H1 (cell line): Measurements from ENCODE around the gene ASXL1. TPM values are rescaled to one million over a fixed set of nuclear protein-coding genes. Genes with fewer than 3 reads are reported as not detected.

Experiments used
- CTCF ChIA-PET: fragments of 300-600 bp; sonication (Branson Sonifier 250); formaldehyde crosslinking; loops from one replicate; lab custom pipeline; 2021; ENCODE audit not compliant: partially characterized antibody; lab: Charles Lee
- POLR2A ChIA-PET: fragments of 300-600 bp; sonication (Branson Sonifier 250); formaldehyde crosslinking; loops from one replicate; lab custom pipeline; 2021; ENCODE audit warnings: inconsistent platforms; ENCODE audit not compliant: partially characterized antibody; lab: Charles Lee
- DNase-seq, 2 experiments: peaks; one replicate each; pipeline versions ENCODE4 v3.0.0 to v3.0.0-alpha.2; 2010 to 2022; ENCODE audit warnings: low spot score in 2 of 2, low read depth in 1 of 2, mixed read lengths in 1 of 2
- FAIRE-seq: peaks from 2 replicates; lab custom pipeline; 2011; peaks lifted over from hg19 to GRCh38; lab: Jason Lieb, UNC
- H2AFZ ChIP-seq: 2 replicates; pipeline ENCODE4 v1.8.1; 2012; ENCODE audit warnings: low read length, inconsistent platforms
- H2AK5ac ChIP-seq: 2 replicates; pipeline ENCODE4 v1.6.1; 2013; ENCODE audit warnings: low read depth, low read length
- H2BK120ac ChIP-seq: replicated peaks from 2 replicates; pipeline ENCODE3; 2013; ENCODE audit warnings: low read depth, low read length, inconsistent platforms
- H2BK12ac ChIP-seq: 2 replicates; pipeline ENCODE4 v1.6.1; 2013; ENCODE audit warnings: low read depth, low read length
- H2BK15ac ChIP-seq: 2 replicates; pipeline ENCODE4 v1.6.1; 2013; ENCODE audit warnings: low read length
- H2BK20ac ChIP-seq: 2 replicates; pipeline ENCODE4 v1.6.1; 2013; ENCODE audit warnings: low read length
- H2BK5ac ChIP-seq: 2 replicates; pipeline ENCODE4 v1.6.1; 2013; ENCODE audit warnings: low read depth, low read length
- H3K14ac ChIP-seq: 2 replicates; pipeline ENCODE4 v1.6.1; 2013; ENCODE audit warnings: inconsistent platforms; ENCODE audit not compliant: insufficient read length
- H3K18ac ChIP-seq: 2 replicates; pipeline ENCODE4 v1.6.1; 2013; ENCODE audit warnings: low read length; ENCODE audit errors: extremely low read depth
- H3K23ac ChIP-seq: 2 replicates; pipeline ENCODE4 v1.6.1; 2013; ENCODE audit warnings: inconsistent platforms; ENCODE audit not compliant: insufficient read length
- H3K23me2 ChIP-seq: 2 replicates; pipeline ENCODE4 v1.6.1; 2013; ENCODE audit warnings: low read depth, low read length
- H3K27ac ChIP-seq: 2 replicates; pipeline ENCODE4 v1.6.1; 2011; ENCODE audit warnings: low read depth, low read length, inconsistent platforms
- H3K27me3 ChIP-seq, 4 experiments: replicated peaks in 1 of 4; 1 replicate in 1 of 4; 2 replicates in 3 of 4; pipeline versions ENCODE4 v1.6.1 to v1.8.1; 2011 to 2013; ENCODE audit warnings: low read length in 3 of 4, mild to moderate bottlenecking in 3 of 4, inconsistent platforms in 2 of 4, mixed read lengths in 2 of 4, moderate library complexity in 1 of 4; ENCODE audit not compliant: control insufficient read depth in 3 of 4, insufficient read depth in 3 of 4; ENCODE audit errors: extremely low read depth in 1 of 4
- H3K36me3 ChIP-seq, 4 experiments: 2 replicates each; pipeline versions ENCODE4 v1.6.1 to v1.8.1; 2011 to 2013; ENCODE audit warnings: mild to moderate bottlenecking in 4 of 4, low read length in 3 of 4, moderate library complexity in 2 of 4, control low read depth in 1 of 4, inconsistent platforms in 1 of 4; ENCODE audit not compliant: insufficient read depth in 4 of 4, control insufficient read depth in 2 of 4
- H3K4ac ChIP-seq: replicated peaks from 2 replicates; pipeline ENCODE3; 2013; ENCODE audit warnings: low read length, low read depth, mixed read lengths, inconsistent platforms; ENCODE audit not compliant: insufficient read length
- H3K4me1 ChIP-seq, 4 experiments: replicated peaks in 1 of 4; 1 replicate in 1 of 4; 2 replicates in 3 of 4; pipeline versions ENCODE4 v1.6.1 to v1.8.1; 2011 to 2013; ENCODE audit warnings: low read length in 3 of 4, inconsistent platforms in 2 of 4, mixed read lengths in 1 of 4; ENCODE audit not compliant: insufficient read depth in 4 of 4, control insufficient read depth in 3 of 4
- H3K4me2 ChIP-seq, 2 experiments: 2 replicates each; pipeline versions ENCODE4 v1.6.1 to v1.8.1; 2011 to 2013; ENCODE audit warnings: low read depth in 2 of 2, low read length in 2 of 2, control low read depth in 1 of 2, inconsistent platforms in 1 of 2, mild to moderate bottlenecking in 1 of 2; ENCODE audit not compliant: insufficient read depth in 1 of 2
- H3K4me3 ChIP-seq, 4 experiments: fragments of 200-600, 300-600 bp in 1 of 4; sonication (generic), shearing (Covaris generic), sonication (Bioruptor Twin) in 1 of 4; 2 replicates each; pipeline versions ENCODE4 v1.5.1 to v1.8.1; 2011 to 2016; ENCODE audit warnings: low read length in 4 of 4, low read depth in 3 of 4, control low read depth in 2 of 4, inconsistent platforms in 2 of 4, mild to moderate bottlenecking in 2 of 4, mixed read lengths in 1 of 4, moderate library complexity in 1 of 4; ENCODE audit not compliant: insufficient read depth in 2 of 4; ENCODE audit errors: extremely low read depth in 1 of 4
- H3K56ac ChIP-seq: replicated peaks from 2 replicates; pipeline ENCODE3; 2013; ENCODE audit warnings: low read depth, mild to moderate bottlenecking, mixed read lengths, low read length, inconsistent platforms; ENCODE audit not compliant: insufficient read length
- H3K79me1 ChIP-seq: 2 replicates; pipeline ENCODE4 v1.6.1; 2013; ENCODE audit warnings: low read depth, low read length, control low read depth
- H3K79me2 ChIP-seq, 2 experiments: 2 replicates each; pipeline versions ENCODE4 v1.6.1 to v1.8.1; 2012 to 2013; ENCODE audit warnings: low read length in 2 of 2, mild to moderate bottlenecking in 2 of 2, inconsistent platforms in 1 of 2; ENCODE audit not compliant: insufficient read depth in 2 of 2, control insufficient read depth in 1 of 2
- H3K9ac ChIP-seq, 4 experiments: replicated peaks in 1 of 4; 1 replicate in 1 of 4; 2 replicates in 3 of 4; pipeline versions ENCODE4 v1.6.1 to v1.8.1; 2011 to 2013; ENCODE audit warnings: low read depth in 3 of 4, low read length in 3 of 4, control low read depth in 2 of 4, mild to moderate bottlenecking in 2 of 4, moderate library complexity in 2 of 4, inconsistent platforms in 1 of 4; ENCODE audit errors: extremely low read depth in 1 of 4
- H3K9me3 ChIP-seq, 2 experiments: 2 replicates each; pipeline versions ENCODE4 v1.6.1 to v1.8.1; 2012 to 2013; ENCODE audit warnings: mild to moderate bottlenecking in 2 of 2, moderate library complexity in 2 of 2, control low read depth in 1 of 2, inconsistent platforms in 1 of 2, low read depth in 1 of 2, low read length in 1 of 2, mixed read lengths in 1 of 2; ENCODE audit not compliant: insufficient read depth in 2 of 2
- H4K20me1 ChIP-seq, 2 experiments: replicated peaks in 1 of 2; 2 replicates each; pipeline versions ENCODE3 to v1.8.1; 2011 to 2013; ENCODE audit warnings: inconsistent platforms in 2 of 2, low read length in 2 of 2, mild to moderate bottlenecking in 1 of 2; ENCODE audit not compliant: insufficient read depth in 2 of 2, control insufficient read depth in 1 of 2
- H4K5ac ChIP-seq: 2 replicates; pipeline ENCODE4 v1.6.1; 2013; ENCODE audit warnings: low read length, low read depth, mixed read lengths, inconsistent platforms; ENCODE audit not compliant: insufficient read length
- H4K8ac ChIP-seq: 2 replicates; pipeline ENCODE4 v1.8.0; 2013; ENCODE audit warnings: mild to moderate bottlenecking, moderate library complexity, low read length, inconsistent platforms; ENCODE audit not compliant: insufficient read depth; ENCODE audit errors: extremely low read depth
- H4K91ac ChIP-seq: replicated peaks from 2 replicates; pipeline ENCODE3; 2013; ENCODE audit warnings: low read length, mixed read lengths, inconsistent platforms; ENCODE audit not compliant: insufficient read length
- ASH2L ChIP-seq: fragments of 200-600, 300-600 bp; sonication (generic); IDR thresholded peaks from one replicate; pipeline ENCODE4 v1.7.1; 2017; ENCODE audit warnings: low read length
- BRCA1 ChIP-seq: IDR thresholded peaks from 2 replicates; pipeline ENCODE4 v1.6.1; 2012; ENCODE audit warnings: low read depth, low read length, improper control_type of control experiment
- CHD1 ChIP-seq: IDR thresholded peaks from 2 replicates; pipeline ENCODE4 v1.6.1; 2012; ENCODE audit warnings: low read depth, low read length, improper control_type of control experiment
- CTBP2 ChIP-seq: IDR thresholded peaks from 2 replicates; pipeline ENCODE4 v1.7.0; 2011; ENCODE audit warnings: borderline replicate concordance, mild to moderate bottlenecking, moderate library complexity, mixed read lengths, low read length; ENCODE audit not compliant: insufficient read depth, insufficient read length
- GTF2F1 ChIP-seq: IDR thresholded peaks from 2 replicates; pipeline ENCODE4 v1.6.1; 2012; ENCODE audit warnings: low read depth, low read length, improper control_type of control experiment, borderline replicate concordance
- RAD21 ChIP-seq, 2 experiments: IDR thresholded peaks in 1 of 2; conservative IDR thresholded peaks in 1 of 2; 2 replicates each; pipeline ENCODE4 v1.6.1; 2011; ENCODE audit warnings: low read depth in 2 of 2, low read length in 2 of 2, improper control_type of control experiment in 1 of 2, inconsistent platforms in 1 of 2, mild to moderate bottlenecking in 1 of 2, moderate library complexity in 1 of 2
- SAP30 ChIP-seq: fragments of 300-600 bp; sonication (generic); IDR thresholded peaks from 2 replicates; pipeline ENCODE4 v1.7.1; 2012; ENCODE audit warnings: low read length, moderate library complexity, mild to moderate bottlenecking, inconsistent platforms; ENCODE audit not compliant: insufficient read depth, insufficient replicate concordance
- SRF ChIP-seq: IDR thresholded peaks from 2 replicates; pipeline ENCODE4 v1.6.1; 2011; ENCODE audit warnings: mild to moderate bottlenecking, low read depth, low read length, moderate library complexity
- YY1 ChIP-seq: IDR thresholded peaks from 2 replicates; pipeline ENCODE4 v1.6.1; 2011; ENCODE audit warnings: low read depth, mild to moderate bottlenecking, low read length
- WGBS, 2 experiments: shearing (Covaris generic) in 1 of 2; methylation state at CpG; one replicate each; pipeline versions ENCODE4 v1.1.6 to v1.1.7; 2013 to 2015; ENCODE audit warnings: low lambda C conversion rate in 2 of 2, mixed read lengths in 2 of 2, inconsistent platforms in 1 of 2, low coverage in 1 of 2, missing lambda C conversion rate in 1 of 2; ENCODE audit not compliant: insufficient replicate concordance in 2 of 2, insufficient coverage in 1 of 2, insufficient read length in 1 of 2; ENCODE audit errors: extremely low coverage in 1 of 2, missing lambda C conversion rate in 1 of 2; 5-methylcytosine and 5-hydroxymethylcytosine counted together
- polyA plus RNA-seq, 7 experiments: library from polyadenylated mRNA; depleted of rRNA in 3 of 7; stranded (reverse) in 5 of 7; unstranded in 2 of 7; fragments of >200 nt in 5 of 7; fragments of 200-250 nt in 2 of 7; gene quantifications; 1 replicate in 5 of 7; 2 replicates in 1 of 7; 4 replicates in 1 of 7; pipeline versions ENCODE4 v1.2.1 to v1.2.3, GENCODE V29; 2011 to 2013; ENCODE audit warnings: missing spikeins in 2 of 7, mixed read lengths in 2 of 7
- total RNA-seq: library from RNA; stranded (reverse); fragmentation: NEBNext Ultra II Directional; extraction: Animal tissue kit (Norgen Biotek cat#: 25700); gene quantifications from 2 replicates; pipeline ENCODE4 v1.2.1, GENCODE V29; 2021
- TF ChIP-seq, protein P1 (sequence below), 3 experiments: IDR thresholded peaks; 1 replicate in 2 of 3; 2 replicates in 1 of 3; pipeline versions ENCODE4 v1.5.1 to v1.6.1; 2011; ENCODE audit warnings: low read length in 3 of 3, mild to moderate bottlenecking in 3 of 3, inconsistent platforms in 2 of 3, low read depth in 1 of 3, moderate library complexity in 1 of 3; ENCODE audit not compliant: insufficient read depth in 1 of 3; ENCODE audit errors: control extremely low read depth in 1 of 3

Gene ASXL1
- total and polyA plus RNA-seq, 2 of the 8 experiments (the other 6 are each of a cell fraction or from before 2014, with no cell fraction given) = 10.6 to 26.5 TPM

DNA sequence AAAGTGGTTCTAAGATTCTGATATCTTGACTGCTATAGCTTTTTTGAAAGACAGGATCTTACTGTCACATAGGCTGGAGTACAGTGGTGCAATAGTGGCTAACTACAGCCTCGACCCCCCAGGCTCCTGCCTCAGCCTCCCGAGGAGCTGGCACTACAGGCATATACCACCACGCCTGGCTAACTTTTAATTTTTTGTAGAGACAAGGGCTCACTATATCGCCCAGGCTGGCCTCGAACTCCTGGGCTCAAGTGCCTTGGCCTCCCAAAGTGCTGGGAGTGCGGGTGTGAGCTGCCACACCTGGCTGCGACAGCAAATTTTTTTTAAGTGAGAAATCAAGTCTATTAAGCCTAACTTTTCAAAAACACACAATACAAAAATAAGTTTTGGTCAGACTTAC lies 120.4 kb downstream of the ASXL1 start:
- Histone ChIP-seq H3K23ac (no peak overlapping the region), H4K5ac (no peak overlapping the region), H2BK12ac (no peak overlapping the region), H4K91ac (no peak overlapping the region), H3K4me2 (no peak overlapping the region), H3K4ac (no peak overlapping the region), H2BK15ac (no peak overlapping the region), H2BK20ac (no peak overlapping the region), H3K4me1 (peaks cover 22 to 50% (median 41%) of the 10 kb centered on the region in 4 experiments), H3K9me3 (no peaks in the 10 kb centered on the region), H3K23me2 (no peaks in the 10 kb centered on the region; the same call in 1 of the 2 replicates), H3K9ac (no peak overlapping the region), H2AFZ (no peak overlapping the region), H2BK120ac (no peak overlapping the region), H3K27ac (no peak overlapping the region), H2AK5ac (no peak overlapping the region), H3K4me3 (no peak overlapping the region), H3K14ac (no peak overlapping the region), H4K8ac (no peak overlapping the region), H3K36me3 (peaks cover 0 to 3% (median 0%) of the 10 kb centered on the region in 4 experiments; a peak in 1 of 8 replicates), H3K79me1 (peaks cover 28% of the 10 kb centered on the region), H3K79me2 (peaks cover 34 to 82% of the 10 kb centered on the region in 2 experiments), H3K56ac (no peak overlapping the region), H3K18ac (no peak overlapping the region), H3K27me3 (no peaks in the 10 kb centered on the region), H2BK5ac (no peak overlapping the region), H4K20me1 (peaks cover 17 to 51% of the 10 kb centered on the region in 2 experiments)
- POLR2A ChIA-PET = interaction anchor here (0.6 to 4.8 kb wide), 3 partner anchors 11 to 810 kb away, joined by 4 to 21 read pairs (median 5); no protein-coding TSS in a partner anchor
- no peak for DNase-seq
- no peak for FAIRE-seq
- WGBS, 2 experiments = 90% methylated on average over 7 of the region's 7 CpGs; no CpG with 5 or more reads in 1 of the 2 experiments
- CTCF ChIA-PET = interaction anchor here (0.7 to 1.4 kb wide), 3 partner anchors 13 to 145 kb away, joined by 3 to 5 read pairs (median 3); no protein-coding TSS in a partner anchor
- TF ChIP-seq RAD21 (IDR thresholded peaks at IDR 0.05 in 1 of 2, conservative IDR thresholded peaks at IDR 0.05 in 1 of 2; ENCODE audit: low read depth in 2 of 2, low read length in 2 of 2) (no peak), GTF2F1 (no peak), YY1 (no peak), CHD1 (no peak), ASH2L (no peak), SAP30 (no peak), SRF (no peak), CTBP2 (no peak), BRCA1 (no peak)
- TF ChIP-seq, protein P1, sequence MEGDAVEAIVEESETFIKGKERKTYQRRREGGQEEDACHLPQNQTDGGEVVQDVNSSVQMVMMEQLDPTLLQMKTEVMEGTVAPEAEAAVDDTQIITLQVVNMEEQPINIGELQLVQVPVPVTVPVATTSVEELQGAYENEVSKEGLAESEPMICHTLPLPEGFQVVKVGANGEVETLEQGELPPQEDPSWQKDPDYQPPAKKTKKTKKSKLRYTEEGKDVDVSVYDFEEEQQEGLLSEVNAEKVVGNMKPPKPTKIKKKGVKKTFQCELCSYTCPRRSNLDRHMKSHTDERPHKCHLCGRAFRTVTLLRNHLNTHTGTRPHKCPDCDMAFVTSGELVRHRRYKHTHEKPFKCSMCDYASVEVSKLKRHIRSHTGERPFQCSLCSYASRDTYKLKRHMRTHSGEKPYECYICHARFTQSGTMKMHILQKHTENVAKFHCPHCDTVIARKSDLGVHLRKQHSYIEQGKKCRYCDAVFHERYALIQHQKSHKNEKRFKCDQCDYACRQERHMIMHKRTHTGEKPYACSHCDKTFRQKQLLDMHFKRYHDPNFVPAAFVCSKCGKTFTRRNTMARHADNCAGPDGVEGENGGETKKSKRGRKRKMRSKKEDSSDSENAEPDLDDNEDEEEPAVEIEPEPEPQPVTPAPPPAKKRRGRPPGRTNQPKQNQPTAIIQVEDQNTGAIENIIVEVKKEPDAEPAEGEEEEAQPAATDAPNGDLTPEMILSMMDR (IDR thresholded peaks at IDR 0.05; ENCODE audit: control extremely low read depth in 1 of 3, insufficient read depth in 1 of 3, low read depth in 1 of 3, low read length in 3 of 3) = no peak
